Hepatic stellate cell (primary cell): ENCODE results near the gene DOC2B.
"Not testable (repeated sequence)": the region's sequence is repeated elsewhere in the genome, so short reads cannot be mapped to it uniquely, and the experiment has no call there.

Experiments used
- DNase-seq: peaks from one replicate; pipeline ENCODE4 v3.0.0; 2011; ENCODE audit warnings: low spot score

DOC2B gene

GRCh38 chr17:189444-189843 lies 8.0 kb upstream of the DOC2B start:
- no peak for DNase-seq

GRCh38 chr17:187130-187529 lies 5.7 kb upstream of the DOC2B start:
- DNase-seq = no peak

DNA sequence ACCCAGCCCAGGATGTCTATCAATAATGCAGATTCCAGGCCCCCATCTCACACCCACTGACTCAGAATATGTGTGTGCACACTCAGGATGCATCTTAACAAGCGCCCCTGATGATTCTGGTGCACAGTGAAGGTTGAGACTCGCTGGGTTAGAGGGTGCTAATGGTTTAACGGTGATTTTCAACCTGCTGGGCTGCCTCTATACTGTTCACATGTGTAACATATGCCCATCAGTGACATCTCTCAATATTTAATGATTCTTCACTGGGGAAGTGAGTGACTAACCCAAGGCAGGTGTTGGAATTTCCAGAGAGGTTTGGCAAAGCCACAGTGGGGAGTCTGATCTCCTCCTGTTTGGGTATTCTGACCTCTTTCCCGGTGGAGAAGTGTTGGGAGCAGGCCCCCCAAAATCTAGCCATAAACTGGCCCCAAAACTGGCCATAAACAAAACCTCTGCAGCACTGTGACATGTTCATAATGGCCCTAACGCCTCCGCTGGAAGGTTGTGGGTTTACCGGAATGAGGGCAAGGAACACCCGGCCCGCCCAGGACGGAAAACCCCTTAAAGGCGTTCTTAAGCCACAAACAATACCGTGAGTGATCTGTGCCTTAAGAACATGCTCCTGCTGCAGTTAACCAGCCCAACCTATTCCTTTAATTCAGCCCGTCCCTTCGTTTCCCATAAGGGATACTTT lies 4.1 kb upstream of the DOC2B start:
- DNase-seq = no peak

DNA sequence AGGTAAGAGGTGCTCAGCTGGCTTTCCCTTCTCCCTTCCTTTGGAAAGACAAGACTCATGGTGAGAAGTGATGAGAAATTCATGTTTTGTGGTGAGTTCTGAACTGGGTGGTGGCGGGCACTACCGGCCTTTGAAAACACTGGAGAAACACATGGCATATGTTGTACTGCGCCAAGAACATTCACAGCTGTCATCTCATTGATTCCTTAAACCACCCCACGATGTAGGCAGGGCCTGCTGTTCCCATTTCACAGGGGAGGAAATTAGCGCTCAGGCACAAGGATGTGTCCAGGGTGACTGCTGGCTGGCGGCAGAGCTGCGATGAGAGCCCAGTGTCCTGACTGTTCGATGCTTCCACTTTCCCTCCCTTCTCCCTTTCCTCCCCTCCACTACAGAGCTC lies 1.6 kb upstream of the DOC2B start:
- DNase-seq = no peak

DNA sequence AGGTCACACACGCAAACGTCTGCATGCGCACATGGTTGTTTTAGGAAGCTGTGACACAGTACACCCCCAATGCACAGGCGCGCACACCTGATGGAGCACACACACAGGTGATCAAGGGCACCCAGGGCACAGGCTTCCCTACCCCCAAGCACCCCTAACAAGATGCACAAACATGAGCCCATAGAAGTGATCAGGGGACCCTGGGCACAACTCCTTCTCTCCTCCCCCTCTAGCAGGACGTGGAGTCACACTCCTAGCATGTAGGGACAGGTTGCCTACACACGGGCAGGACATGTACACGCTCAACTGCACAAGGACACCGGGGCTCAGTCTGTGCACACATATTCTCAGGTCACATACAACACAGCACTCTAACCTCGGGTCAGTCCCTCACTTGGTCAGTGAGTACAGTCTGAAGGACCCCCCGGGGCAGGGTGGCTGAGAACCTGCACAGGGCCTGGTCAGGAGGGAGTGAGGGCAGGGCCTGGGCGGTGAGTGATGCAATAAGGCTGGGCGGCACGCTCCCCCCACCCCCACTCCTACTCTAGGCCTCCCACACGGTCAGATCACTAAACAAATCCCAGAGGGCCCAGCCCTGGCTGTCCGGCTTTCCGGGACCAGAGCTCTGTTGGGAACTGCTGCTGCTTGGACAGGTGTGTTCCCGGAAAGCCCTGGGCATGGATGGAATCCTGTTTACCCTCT lies 751 bp upstream of the DOC2B start:
- no peak for DNase-seq

- DNase-seq = no peak
Observed at GRCh38 chr17:180381-181244, 837 bp downstream of the DOC2B start.

DNA sequence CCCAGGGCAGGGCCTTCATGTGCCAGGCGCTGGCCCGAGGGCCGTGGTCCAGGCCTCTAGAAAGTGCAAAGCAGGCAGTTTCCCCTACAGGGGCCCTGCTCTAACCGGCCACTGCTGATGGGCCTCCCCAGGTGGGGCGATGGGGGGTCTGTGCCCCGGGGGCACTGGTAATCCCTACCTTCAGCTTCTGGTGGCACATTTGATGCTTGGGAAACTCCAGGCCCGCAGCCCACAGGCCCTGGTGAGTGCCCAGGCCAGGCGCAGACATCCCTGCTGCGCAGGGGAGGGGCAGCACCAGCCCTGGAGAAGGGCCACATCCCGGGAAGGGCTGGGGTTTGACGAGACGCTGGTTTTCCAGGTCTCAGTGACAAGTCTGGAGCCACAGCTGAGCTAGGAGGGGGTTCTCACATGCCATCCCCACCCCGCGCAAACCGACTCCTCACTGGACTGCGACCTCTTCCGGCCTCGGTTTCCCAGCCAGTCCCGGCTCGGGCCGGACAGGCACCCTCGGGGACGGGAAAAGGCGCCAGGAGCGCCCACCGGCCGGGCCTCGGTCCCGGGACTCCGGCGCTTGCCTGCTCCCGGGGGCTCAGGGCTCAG lies 1.6 kb downstream of the DOC2B start:
- no peak for DNase-seq

GRCh38 chr17:179066-179432 lies 2.4 kb downstream of the DOC2B start:
- DNase-seq = no peak

DNA sequence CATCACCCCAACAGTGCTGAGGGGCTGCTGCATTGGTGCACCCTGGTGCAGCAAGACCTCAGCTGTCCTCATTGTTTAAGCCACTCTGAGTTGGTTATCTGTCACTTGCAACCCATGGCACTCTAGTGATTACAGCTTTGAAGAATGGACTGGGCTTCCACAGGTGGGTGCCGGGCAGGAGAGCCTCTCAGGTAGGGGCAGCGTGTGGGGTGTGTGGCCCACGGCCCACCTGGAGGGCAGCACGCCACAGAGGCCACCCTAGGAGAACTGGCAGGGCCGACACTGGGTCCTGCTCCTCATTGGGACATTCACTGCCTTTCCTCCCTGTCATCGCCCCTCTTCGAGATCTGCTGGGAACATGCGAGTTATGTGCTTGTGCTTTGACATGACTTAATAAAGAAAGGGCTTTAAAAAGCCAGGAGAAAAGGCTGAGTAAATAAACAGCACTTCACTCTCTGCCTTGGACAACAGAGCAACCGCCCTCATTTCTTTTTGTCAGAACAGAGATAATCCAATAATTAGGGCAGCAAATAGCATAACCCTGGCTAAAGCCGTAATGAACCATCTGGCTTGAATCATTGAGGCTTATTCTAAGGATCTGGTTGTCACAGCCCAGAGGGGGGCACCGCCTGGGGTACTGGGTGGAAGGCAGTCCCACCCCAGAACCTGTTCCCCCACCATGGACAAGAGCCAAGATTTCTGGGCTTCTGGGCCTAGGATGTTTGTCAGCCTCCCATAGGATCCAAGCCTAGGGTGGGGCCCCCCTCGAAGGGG lies 3.0 kb downstream of the DOC2B start:
- no peak for DNase-seq

DNA sequence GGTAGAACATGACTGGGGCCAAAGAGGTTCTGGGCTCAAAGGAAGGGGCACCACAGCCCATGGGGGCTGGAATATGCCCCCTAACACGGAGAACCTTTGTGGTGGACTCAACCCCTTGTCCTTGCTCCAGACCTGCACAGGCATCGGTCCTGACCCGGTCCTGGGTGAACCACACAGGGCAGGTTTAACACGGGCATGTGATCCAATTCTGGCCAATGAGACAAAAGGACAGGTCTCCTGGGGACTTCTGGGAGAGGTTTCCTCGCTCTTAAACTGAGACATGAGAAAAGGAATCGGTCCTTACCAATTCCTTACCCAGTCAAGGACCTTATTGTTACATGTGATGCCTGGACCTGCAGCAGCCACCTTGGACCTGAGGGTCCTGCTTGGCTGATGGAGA lies 3.7 kb downstream of the DOC2B start:
- DNase-seq = no peak

- no peak for DNase-seq
Observed at GRCh38 chr17:177155-177554, 4.3 kb downstream of the DOC2B start.

GRCh38 chr17:173166-173911 lies 8.1 kb downstream of the DOC2B start:
- DNase-seq = no peak

DNA sequence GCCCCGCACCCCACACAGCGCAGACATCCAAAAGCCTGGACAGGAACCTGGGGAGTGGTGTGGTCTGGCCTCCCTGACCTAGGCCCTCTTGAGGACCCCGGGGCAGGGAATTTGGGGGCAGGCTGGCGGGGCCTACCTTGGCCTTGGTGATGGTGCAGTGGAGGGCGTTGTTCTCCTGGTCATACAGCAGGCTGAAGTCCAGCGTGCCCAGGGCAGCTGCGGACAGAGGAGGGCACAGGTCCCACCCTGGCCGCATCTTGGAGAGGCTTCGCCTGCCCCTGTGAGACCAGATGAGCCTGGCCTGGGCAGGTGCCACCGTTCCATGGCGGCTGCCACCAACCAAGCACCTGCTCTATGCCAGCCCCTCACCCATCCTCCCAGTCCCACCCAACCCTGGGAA lies 9.0 kb downstream of the DOC2B start:
- no peak for DNase-seq

DNA sequence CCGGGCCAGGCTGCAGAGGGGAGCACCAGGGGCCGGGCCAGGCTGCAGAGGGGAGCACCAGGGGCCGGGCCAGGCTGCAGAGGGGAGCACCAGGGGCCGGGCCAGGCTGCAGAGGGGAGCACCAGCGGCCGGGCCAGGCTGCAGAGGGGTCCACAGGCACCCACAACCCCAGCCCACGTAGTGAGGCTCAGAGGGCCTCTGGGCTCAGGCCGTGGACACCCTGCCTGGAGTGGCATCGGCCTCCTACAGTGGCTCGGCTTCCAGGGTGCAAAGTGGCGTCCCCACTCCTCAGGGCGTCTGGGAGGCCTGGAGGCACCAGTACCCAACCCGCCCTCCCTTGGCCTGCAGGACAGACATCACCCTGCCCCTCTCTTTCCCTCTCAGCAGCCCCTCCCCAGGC lies 9.6 kb downstream of the DOC2B start:
- no peak for DNase-seq

GRCh38 chr17:170130-170670 lies 11.2 kb downstream of the DOC2B start:
- no peak for DNase-seq

DNA sequence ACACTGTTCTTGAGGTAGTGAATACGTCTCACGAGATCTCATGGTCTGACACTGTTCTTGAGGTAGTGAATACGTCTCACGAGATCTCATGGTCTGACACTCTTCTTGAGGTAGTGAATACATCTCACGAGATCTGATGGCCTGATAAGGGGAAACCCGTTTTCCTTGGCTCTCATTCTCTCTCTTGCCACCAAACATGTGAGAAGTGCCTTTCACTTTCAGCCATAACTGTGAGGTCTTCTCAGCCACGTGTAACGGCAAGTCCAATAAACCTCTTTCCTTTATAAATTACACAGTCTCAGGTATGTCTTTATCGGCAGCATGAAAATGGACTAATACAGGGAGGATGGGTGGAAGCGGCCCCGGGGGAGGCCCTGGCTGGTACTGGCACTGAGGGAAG lies 12.8 kb downstream of the DOC2B start:
- DNase-seq = not testable (repeated sequence)

- no peak for DNase-seq
Observed at GRCh38 chr17:165939-166338, 15.5 kb downstream of the DOC2B start.

DNA sequence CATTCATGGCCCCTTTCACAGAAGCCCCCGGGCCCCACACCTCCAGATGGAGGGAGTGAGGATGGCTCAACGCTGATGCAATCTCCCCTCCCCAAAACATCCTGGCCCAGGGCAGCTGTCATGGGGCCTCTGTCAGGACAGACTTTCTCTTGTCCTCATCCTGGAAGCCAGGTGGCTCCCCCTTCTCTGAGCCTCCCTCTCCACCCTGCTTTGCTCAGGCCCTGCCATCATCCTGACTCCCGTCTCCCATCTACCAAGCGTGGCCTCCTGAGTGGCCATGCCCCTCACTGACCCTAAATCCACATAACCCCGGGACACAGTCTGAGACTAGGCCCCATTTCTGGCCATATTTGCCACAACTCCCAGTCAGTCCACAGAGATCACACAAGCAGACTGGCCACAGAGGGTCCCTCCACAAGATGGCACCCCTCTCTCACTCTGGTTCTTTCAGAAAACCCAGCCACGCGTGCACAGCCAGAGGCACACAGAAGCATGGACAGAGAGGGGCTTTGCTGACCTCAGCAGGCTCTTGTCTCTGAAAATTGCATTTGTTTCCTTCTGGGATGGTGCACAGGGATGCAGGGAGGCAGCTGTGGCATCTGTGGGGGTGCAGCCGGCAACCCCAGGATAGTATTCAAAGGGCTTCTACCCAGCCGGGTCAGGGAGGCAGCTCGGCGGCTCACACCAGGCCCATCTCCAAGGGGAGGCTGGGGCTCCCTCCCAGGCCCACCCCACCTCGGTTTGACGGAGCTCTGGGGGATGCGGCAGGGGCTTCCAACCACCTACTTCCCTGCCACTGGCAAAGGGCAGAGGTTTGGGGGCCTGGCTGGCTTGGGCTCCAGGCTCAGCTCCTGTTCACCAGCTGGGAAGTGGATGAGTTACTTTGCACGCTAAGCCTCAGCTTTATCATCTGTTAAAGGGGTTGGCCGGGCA lies 16.9 kb downstream of the DOC2B start:
- DNase-seq = peak; percentile 67

- peak; percentile 54 for DNase-seq
Observed at GRCh38 chr17:163514-164098, 17.8 kb downstream of the DOC2B start.
